WTC11 (cell line): ENCODE measurements around the gene TSNAXIP1.

Experiments used
- CTCF ChIP-seq: fragments of 200-600 bp; IDR thresholded peaks from 2 replicates; pipeline ENCODE4 v1.8.0; 2022; ENCODE audit warnings: antibody characterized with exemption
- NFYB ChIP-seq: sonication (generic); formaldehyde crosslinking; conservative IDR thresholded peaks from 2 replicates; pipeline ENCODE4 v1.8.0; 2022; ENCODE audit warnings: low read depth, missing genetic modification reagents

GRCh38 chr16:67841198-67841815 lies 34.6 kb downstream of the TSNAXIP1 start:
- no peak for TF ChIP-seq NFYB (CRISPR knock-in tag)
- TF ChIP-seq CTCF, result no peak
